ENCODE data around the gene LRP6.

The LRP6 gene

GRCh38 chr12:12069821-12070548 is 196.9 kb downstream of the LRP6 start:
- no peak for DNase-seq

- no peak for DNase-seq
Observed at GRCh38 chr12:12068751-12069150, 198.1 kb downstream of the LRP6 start.
